ENCODE data around the gene EXOC6B. TPM values are rescaled to one million over a fixed set of nuclear protein-coding genes. Genes with fewer than 3 reads are reported as not detected.

EXOC6B gene
- total and polyA plus RNA-seq, 7 donors: 4.4 to 26.8 (median 14.1) TPM

- intact Hi-C loops (cut with DNase I): no loop called here
- DNase-seq: no peak
- TF ChIP-seq, protein P1, sequence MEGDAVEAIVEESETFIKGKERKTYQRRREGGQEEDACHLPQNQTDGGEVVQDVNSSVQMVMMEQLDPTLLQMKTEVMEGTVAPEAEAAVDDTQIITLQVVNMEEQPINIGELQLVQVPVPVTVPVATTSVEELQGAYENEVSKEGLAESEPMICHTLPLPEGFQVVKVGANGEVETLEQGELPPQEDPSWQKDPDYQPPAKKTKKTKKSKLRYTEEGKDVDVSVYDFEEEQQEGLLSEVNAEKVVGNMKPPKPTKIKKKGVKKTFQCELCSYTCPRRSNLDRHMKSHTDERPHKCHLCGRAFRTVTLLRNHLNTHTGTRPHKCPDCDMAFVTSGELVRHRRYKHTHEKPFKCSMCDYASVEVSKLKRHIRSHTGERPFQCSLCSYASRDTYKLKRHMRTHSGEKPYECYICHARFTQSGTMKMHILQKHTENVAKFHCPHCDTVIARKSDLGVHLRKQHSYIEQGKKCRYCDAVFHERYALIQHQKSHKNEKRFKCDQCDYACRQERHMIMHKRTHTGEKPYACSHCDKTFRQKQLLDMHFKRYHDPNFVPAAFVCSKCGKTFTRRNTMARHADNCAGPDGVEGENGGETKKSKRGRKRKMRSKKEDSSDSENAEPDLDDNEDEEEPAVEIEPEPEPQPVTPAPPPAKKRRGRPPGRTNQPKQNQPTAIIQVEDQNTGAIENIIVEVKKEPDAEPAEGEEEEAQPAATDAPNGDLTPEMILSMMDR (IDR thresholded peaks at IDR 0.05): no peak
- ATAC-seq: no peak
- no peaks in the 10 kb centered on the region for H3K36me3 ChIP-seq (ENCODE audit: insufficient read depth in 1 of 2, low read depth in 1 of 2)
- H3K27me3 ChIP-seq (ENCODE audit: insufficient read depth in 3 of 3, low read length in 2 of 3): no peaks in the 10 kb centered on the region
- H3K9me3 ChIP-seq: peaks cover 3% of the 10 kb centered on the region
- no peak overlapping the region for H3K27ac ChIP-seq
- H3K4me1 ChIP-seq: no peaks in the 10 kb centered on the region
- H3K4me3 ChIP-seq: no peak overlapping the region
These were observed 22.1 kb downstream of the EXOC6B start for GRCh38 chr2:72803626-72804320.

GRCh38 chr2:72803151-72803550 is 22.7 kb downstream of the EXOC6B start:
- Histone ChIP-seq H3K9me3 (no peaks in the 10 kb centered on the region), H3K4me3 (no peak overlapping the region)
- intact Hi-C loops (cut with DNase I): no loop called here

GRCh38 chr2:72800492-72800891 is 25.3 kb downstream of the EXOC6B start:
- WGBS, 3 donors: 93 to 98% (median 95%) methylated on average over 2 of the region's 2 CpGs
- no peaks in the 10 kb centered on the region for H3K4me1 ChIP-seq
- no peaks in the 10 kb centered on the region for H3K9me3 ChIP-seq
- no peak for DNase-seq
- H3K27ac ChIP-seq: no peak overlapping the region
- no peaks in the 10 kb centered on the region for H3K36me3 ChIP-seq (ENCODE audit: insufficient read depth in 1 of 2, low read depth in 1 of 2)
- H3K27me3 ChIP-seq (ENCODE audit: insufficient read depth in 3 of 3, low read length in 2 of 3): no peaks in the 10 kb centered on the region
- TF ChIP-seq, protein P1 (IDR thresholded peaks at IDR 0.05): no peak
- H3K4me3 ChIP-seq: no peak overlapping the region
- intact Hi-C loops (cut with DNase I): no loop called here
- ATAC-seq: no peak

More at GRCh38 chr2:72803151-72803550, 22.7 kb downstream of the EXOC6B start:
- DNase-seq: no peak
- TF ChIP-seq, protein P1 (IDR thresholded peaks at IDR 0.05): no peak
- ATAC-seq: no peak
- Histone ChIP-seq H3K4me1 (no peaks in the 10 kb centered on the region), H3K27ac (no peak overlapping the region), H3K27me3 (ENCODE audit: insufficient read depth in 3 of 3, low read length in 2 of 3) (no peaks in the 10 kb centered on the region), H3K36me3 (ENCODE audit: insufficient read depth in 1 of 2, low read depth in 1 of 2) (no peaks in the 10 kb centered on the region)
- 89 to 90% (median 89%) methylated on average over 1 of the region's 1 CpG for WGBS, 3 donors

GRCh38 chr2:72797740-72798139 is 28.1 kb downstream of the EXOC6B start:
- Histone ChIP-seq H3K9me3 (no peaks in the 10 kb centered on the region), H3K4me1 (peaks cover 16% of the 10 kb centered on the region), H3K27me3 (ENCODE audit: insufficient read depth in 3 of 3, low read length in 2 of 3) (no peaks in the 10 kb centered on the region), H3K27ac (no peak overlapping the region), H3K4me3 (no peak overlapping the region), H3K36me3 (ENCODE audit: insufficient read depth in 1 of 2, low read depth in 1 of 2) (no peaks in the 10 kb centered on the region)
- intact Hi-C loops (cut with DNase I): no loop called here
- no peak for ATAC-seq
- no peak for DNase-seq
- TF ChIP-seq, protein P1 (IDR thresholded peaks at IDR 0.05): no peak
- 96 to 97% (median 96%) methylated on average over 4 of the region's 4 CpGs for WGBS, 3 donors

DNA sequence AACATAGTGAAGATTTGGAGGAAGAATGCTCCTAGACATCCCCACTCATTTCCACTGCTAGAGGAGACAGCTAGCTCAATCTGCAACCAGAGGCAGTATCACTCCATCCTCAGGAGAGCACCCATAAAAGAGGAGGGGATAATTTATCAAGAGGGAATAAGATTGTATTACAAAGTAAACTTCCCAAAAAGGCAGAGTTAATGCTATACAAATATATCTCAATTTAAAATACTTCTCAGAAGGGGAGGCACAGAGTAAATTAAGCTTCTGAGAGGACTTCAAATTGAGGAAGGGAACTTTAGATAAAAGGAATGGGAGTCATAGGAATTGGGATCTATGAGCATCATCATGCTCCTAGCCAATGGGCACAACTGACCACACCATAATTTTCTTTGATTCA is 29.1 kb downstream of the EXOC6B start:
- H3K27ac ChIP-seq: no peak overlapping the region
- intact Hi-C loops (cut with DNase I): no loop called here
- peaks cover 16% of the 10 kb centered on the region for H3K4me1 ChIP-seq
- ATAC-seq (no peak), DNase-seq (no peak)
- no peaks in the 10 kb centered on the region for H3K9me3 ChIP-seq
- no peak overlapping the region for H3K4me3 ChIP-seq
- TF ChIP-seq, protein P1 (IDR thresholded peaks at IDR 0.05): no peak
- no peaks in the 10 kb centered on the region for H3K36me3 ChIP-seq (ENCODE audit: insufficient read depth in 1 of 2, low read depth in 1 of 2)
- H3K27me3 ChIP-seq (ENCODE audit: insufficient read depth in 3 of 3, low read length in 2 of 3): no peaks in the 10 kb centered on the region
